HepG2 (cell line): Measurements from ENCODE around the gene THADA. TPM values are rescaled to one million over a fixed set of nuclear protein-coding genes. Genes with fewer than 3 reads are reported as not detected.

ENCODE experiments used
- CCDC6 ChIP-seq: sonication (generic); formaldehyde crosslinking; IDR thresholded peaks from 2 replicates; pipeline ENCODE4 v1.8.1; 2022; ENCODE audit warnings: mild to moderate bottlenecking, missing genetic modification reagents, moderate library complexity
- CEBPG ChIP-seq: IDR thresholded peaks from 2 replicates; pipeline ENCODE4 v1.6.1; 2016
- CENPX ChIP-seq: sonication (generic); formaldehyde crosslinking; IDR thresholded peaks from 2 replicates; pipeline ENCODE4 v1.9.0; 2021; ENCODE audit warnings: mild to moderate bottlenecking, missing genetic modification reagents, moderate library complexity
- EZH2 ChIP-seq: conservative IDR thresholded peaks from 2 replicates; pipeline ENCODE4 v1.6.1; 2012; ENCODE audit warnings: mild to moderate bottlenecking, low read depth, low read length, moderate library complexity
- HOXA3 ChIP-seq: sonication (generic); formaldehyde crosslinking; IDR thresholded peaks from 2 replicates; pipeline ENCODE4 v1.5.0; 2020; ENCODE audit warnings: missing genetic modification reagents
- HOXA9 ChIP-seq: sonication (generic); formaldehyde crosslinking; IDR thresholded peaks from 2 replicates; pipeline ENCODE4 v1.8.1; 2022; ENCODE audit warnings: missing genetic modification reagents, mild to moderate bottlenecking, moderate library complexity, borderline replicate concordance
- KAT2B ChIP-seq: fragments of 150-350 bp; IDR thresholded peaks from 2 replicates; pipeline ENCODE4 v1.6.1; 2014; ENCODE audit warnings: low read depth, low read length, borderline replicate concordance
- KDM2A ChIP-seq: sonication (generic); formaldehyde crosslinking; IDR thresholded peaks from 2 replicates; pipeline ENCODE4 v1.4.0; 2020; ENCODE audit warnings: low read depth, missing genetic modification reagents, borderline replicate concordance
- MED8 ChIP-seq: sonication (generic); formaldehyde crosslinking; IDR thresholded peaks from 2 replicates; pipeline ENCODE4 v1.8.1; 2023; ENCODE audit warnings: mild to moderate bottlenecking, missing genetic modification reagents; ENCODE audit not compliant: insufficient replicate concordance
- MLLT10 ChIP-seq: sonication (generic); formaldehyde crosslinking; IDR thresholded peaks from 2 replicates; pipeline ENCODE4 v1.4.0; 2020; ENCODE audit warnings: missing genetic modification reagents
- MTA3 ChIP-seq: sonication (generic); formaldehyde crosslinking; IDR thresholded peaks from 2 replicates; pipeline ENCODE4 v1.4.0; 2020; ENCODE audit warnings: missing genetic modification reagents
- NRL ChIP-seq: sonication (generic); formaldehyde crosslinking; IDR thresholded peaks from 2 replicates; pipeline ENCODE4 v1.5.0; 2020; ENCODE audit warnings: missing genetic modification reagents, mild to moderate bottlenecking, moderate library complexity, borderline replicate concordance
- RXRB ChIP-seq: IDR thresholded peaks from 2 replicates; pipeline ENCODE4 v1.6.1; 2016; ENCODE audit warnings: borderline replicate concordance, missing genetic modification reagents, missing compliant biosample characterization
- SIX4 ChIP-seq: sonication (generic); formaldehyde crosslinking; IDR thresholded peaks from 2 replicates; pipeline ENCODE4 v1.4.0; 2020; ENCODE audit warnings: missing genetic modification reagents
- ZFP90 ChIP-seq: sonication (generic); formaldehyde crosslinking; IDR thresholded peaks from 2 replicates; pipeline ENCODE4 v1.8.0; 2022; ENCODE audit warnings: missing genetic modification reagents, mild to moderate bottlenecking, inconsistent platforms, borderline replicate concordance
- ZNF101 ChIP-seq: sonication (generic); formaldehyde crosslinking; IDR thresholded peaks from 2 replicates; pipeline ENCODE4 v1.4.0; 2020; ENCODE audit warnings: mild to moderate bottlenecking, low read depth, missing genetic modification reagents, borderline replicate concordance
- polyA plus RNA-seq, 8 experiments: library from polyadenylated mRNA; depleted of rRNA in 3 of 8; stranded (reverse) in 7 of 8; unstranded in 1 of 8; fragments of >200 nt; fragmentation: Illumina TruSeq in 4 of 8; extraction: Trizol in 4 of 8; gene quantifications; 2 replicates each; pipeline versions ENCODE4 v1.2.1 to v1.2.3, GENCODE V29; 2011 to 2016; ENCODE audit warnings: low read depth in 4 of 8, missing spikeins in 1 of 8, mixed read lengths in 1 of 8; ENCODE audit not compliant: insufficient read depth in 1 of 8
- total RNA-seq, 5 experiments: library from RNA; depleted of rRNA; stranded (reverse); fragments of >200 nt; fragmentation: Illumina TruSeq; extraction: Trizol; gene quantifications; 2 replicates each; pipeline ENCODE4 v1.2.3, GENCODE V29; 2016; ENCODE audit warnings: low read depth in 1 of 5
- TF ChIP-seq, protein P1 (sequence below): sonication (generic); formaldehyde crosslinking; IDR thresholded peaks from 2 replicates; pipeline ENCODE4 v1.9.0; 2022; ENCODE audit warnings: missing genetic modification reagents, mild to moderate bottlenecking, borderline replicate concordance
- TF ChIP-seq, protein P2 (sequence below): sonication (generic); formaldehyde crosslinking; IDR thresholded peaks from 2 replicates; pipeline ENCODE4 v1.4.0; 2020; ENCODE audit warnings: missing genetic modification reagents
- TF ChIP-seq, protein P3 (sequence below): sonication (generic); formaldehyde crosslinking; IDR thresholded peaks from 2 replicates; pipeline ENCODE4 v1.5.0; 2020; ENCODE audit warnings: mild to moderate bottlenecking, missing genetic modification reagents
- TF ChIP-seq, protein P4 (sequence below): sonication (generic); formaldehyde crosslinking; IDR thresholded peaks from 2 replicates; pipeline ENCODE4 v1.5.1; 2020; ENCODE audit warnings: mild to moderate bottlenecking, missing genetic modification reagents, moderate library complexity
- TF ChIP-seq, protein P5 (sequence below): sonication (generic); formaldehyde crosslinking; IDR thresholded peaks from 2 replicates; pipeline ENCODE4 v1.4.0; 2020; ENCODE audit warnings: missing genetic modification reagents, mild to moderate bottlenecking, borderline replicate concordance
- TF ChIP-seq, protein P6 (sequence below): sonication (generic); formaldehyde crosslinking; IDR thresholded peaks from 2 replicates; pipeline ENCODE4 v1.8.0; 2022; ENCODE audit warnings: missing genetic modification reagents, mild to moderate bottlenecking, borderline replicate concordance

Gene THADA
- total and polyA plus RNA-seq, 2 of the 13 experiments (the other 11 are each of a cell fraction or from before 2014, with no cell fraction given) = 12.7 to 21.7 TPM

DNA sequence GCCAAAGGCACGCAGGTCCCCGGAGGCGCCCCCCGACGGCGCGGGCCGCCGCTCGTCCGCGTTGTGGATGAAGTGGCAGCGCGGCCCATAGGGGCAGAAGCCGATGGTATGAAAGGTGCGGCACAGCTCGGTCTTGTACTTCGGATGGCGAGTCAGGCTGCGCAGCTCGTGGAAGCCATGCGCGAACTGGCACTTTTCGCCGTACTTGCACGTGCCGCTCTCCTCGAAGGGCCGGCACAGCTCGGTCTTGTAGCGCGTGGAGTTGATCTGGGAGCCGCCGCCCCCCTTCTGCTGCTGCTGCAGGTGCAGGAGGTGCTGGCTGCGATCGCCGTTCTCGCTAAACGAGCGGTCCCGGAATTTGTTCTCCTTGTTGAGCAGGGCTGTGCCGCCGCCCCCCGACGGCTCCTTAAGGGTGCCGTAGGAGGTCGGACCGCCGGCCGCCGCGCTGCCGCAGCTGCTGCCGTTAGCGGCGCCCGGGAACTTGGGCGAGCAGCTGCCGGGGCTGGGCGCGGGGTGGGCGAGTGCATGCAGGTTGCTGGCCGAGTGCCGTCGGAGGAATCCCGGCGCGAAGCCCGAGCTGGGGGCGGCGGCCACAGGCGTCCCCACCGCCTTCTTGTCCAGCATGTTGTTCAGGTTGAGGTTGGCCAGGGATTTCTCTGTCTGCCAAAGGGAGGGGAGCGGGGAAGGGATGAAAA lies 370.6 kb downstream of the THADA start (continued):
- TF ChIP-seq, protein P1, sequence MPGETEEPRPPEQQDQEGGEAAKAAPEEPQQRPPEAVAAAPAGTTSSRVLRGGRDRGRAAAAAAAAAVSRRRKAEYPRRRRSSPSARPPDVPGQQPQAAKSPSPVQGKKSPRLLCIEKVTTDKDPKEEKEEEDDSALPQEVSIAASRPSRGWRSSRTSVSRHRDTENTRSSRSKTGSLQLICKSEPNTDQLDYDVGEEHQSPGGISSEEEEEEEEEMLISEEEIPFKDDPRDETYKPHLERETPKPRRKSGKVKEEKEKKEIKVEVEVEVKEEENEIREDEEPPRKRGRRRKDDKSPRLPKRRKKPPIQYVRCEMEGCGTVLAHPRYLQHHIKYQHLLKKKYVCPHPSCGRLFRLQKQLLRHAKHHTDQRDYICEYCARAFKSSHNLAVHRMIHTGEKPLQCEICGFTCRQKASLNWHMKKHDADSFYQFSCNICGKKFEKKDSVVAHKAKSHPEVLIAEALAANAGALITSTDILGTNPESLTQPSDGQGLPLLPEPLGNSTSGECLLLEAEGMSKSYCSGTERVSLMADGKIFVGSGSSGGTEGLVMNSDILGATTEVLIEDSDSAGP (CRISPR knock-in tag) = peak; percentile 79
- TF ChIP-seq MED8 (CRISPR knock-in tag) (no peak), CEBPG (0 out of 2 replicates have a peak, but pooled peaks have one; percentile 22), CENPX (CRISPR knock-in tag) (no peak), RXRB (CRISPR knock-in tag) (peak; percentile 11; the same call in 1 of the 2 replicates), MLLT10 (CRISPR knock-in tag) (peak; percentile 96), SIX4 (CRISPR knock-in tag) (no peak), ZFP90 (CRISPR knock-in tag) (no peak), KDM2A (CRISPR knock-in tag) (no peak), HOXA9 (peak; percentile 87), MTA3 (CRISPR knock-in tag) (no peak), ZNF101 (CRISPR knock-in tag) (no peak), HOXA3 (CRISPR knock-in tag) (no peak), EZH2 (no peak), CCDC6 (CRISPR knock-in tag) (peak; percentile 30), NRL (CRISPR knock-in tag) (peak; percentile 90), KAT2B (no peak)
- TF ChIP-seq, protein P2, sequence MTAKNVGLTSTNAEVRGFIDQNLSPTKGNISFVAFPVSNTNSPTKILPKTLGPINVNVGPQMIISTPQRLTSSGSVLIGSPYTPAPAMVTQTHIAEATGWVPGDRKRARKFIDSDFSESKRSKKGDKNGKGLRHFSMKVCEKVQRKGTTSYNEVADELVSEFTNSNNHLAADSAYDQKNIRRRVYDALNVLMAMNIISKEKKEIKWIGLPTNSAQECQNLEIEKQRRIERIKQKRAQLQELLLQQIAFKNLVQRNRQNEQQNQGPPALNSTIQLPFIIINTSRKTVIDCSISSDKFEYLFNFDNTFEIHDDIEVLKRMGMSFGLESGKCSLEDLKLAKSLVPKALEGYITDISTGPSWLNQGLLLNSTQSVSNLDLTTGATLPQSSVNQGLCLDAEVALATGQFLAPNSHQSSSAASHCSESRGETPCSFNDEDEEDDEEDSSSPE = peak; percentile 38; the same call in 1 of the 2 replicates
- TF ChIP-seq, protein P3, sequence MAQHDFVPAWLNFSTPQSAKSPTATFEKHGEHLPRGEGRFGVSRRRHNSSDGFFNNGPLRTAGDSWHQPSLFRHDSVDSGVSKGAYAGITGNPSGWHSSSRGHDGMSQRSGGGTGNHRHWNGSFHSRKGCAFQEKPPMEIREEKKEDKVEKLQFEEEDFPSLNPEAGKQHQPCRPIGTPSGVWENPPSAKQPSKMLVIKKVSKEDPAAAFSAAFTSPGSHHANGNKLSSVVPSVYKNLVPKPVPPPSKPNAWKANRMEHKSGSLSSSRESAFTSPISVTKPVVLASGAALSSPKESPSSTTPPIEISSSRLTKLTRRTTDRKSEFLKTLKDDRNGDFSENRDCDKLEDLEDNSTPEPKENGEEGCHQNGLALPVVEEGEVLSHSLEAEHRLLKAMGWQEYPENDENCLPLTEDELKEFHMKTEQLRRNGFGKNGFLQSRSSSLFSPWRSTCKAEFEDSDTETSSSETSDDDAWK (CRISPR knock-in tag) = no peak
- TF ChIP-seq, protein P4, sequence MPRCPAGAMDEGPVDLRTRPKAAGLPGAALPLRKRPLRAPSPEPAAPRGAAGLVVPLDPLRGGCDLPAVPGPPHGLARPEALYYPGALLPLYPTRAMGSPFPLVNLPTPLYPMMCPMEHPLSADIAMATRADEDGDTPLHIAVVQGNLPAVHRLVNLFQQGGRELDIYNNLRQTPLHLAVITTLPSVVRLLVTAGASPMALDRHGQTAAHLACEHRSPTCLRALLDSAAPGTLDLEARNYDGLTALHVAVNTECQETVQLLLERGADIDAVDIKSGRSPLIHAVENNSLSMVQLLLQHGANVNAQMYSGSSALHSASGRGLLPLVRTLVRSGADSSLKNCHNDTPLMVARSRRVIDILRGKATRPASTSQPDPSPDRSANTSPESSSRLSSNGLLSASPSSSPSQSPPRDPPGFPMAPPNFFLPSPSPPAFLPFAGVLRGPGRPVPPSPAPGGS (CRISPR knock-in tag) = no peak
- TF ChIP-seq, protein P5, sequence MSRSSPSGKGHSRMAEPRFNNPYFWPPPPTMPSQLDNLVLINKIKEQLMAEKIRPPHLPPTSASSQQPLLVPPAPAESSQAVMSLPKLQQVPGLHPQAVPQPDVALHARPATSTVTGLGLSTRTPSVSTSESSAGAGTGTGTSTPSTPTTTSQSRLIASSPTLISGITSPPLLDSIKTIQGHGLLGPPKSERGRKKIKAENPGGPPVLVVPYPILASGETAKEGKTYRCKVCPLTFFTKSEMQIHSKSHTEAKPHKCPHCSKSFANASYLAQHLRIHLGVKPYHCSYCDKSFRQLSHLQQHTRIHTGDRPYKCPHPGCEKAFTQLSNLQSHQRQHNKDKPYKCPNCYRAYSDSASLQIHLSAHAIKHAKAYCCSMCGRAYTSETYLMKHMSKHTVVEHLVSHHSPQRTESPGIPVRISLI (CRISPR knock-in tag) = no peak
- TF ChIP-seq, protein P6, sequence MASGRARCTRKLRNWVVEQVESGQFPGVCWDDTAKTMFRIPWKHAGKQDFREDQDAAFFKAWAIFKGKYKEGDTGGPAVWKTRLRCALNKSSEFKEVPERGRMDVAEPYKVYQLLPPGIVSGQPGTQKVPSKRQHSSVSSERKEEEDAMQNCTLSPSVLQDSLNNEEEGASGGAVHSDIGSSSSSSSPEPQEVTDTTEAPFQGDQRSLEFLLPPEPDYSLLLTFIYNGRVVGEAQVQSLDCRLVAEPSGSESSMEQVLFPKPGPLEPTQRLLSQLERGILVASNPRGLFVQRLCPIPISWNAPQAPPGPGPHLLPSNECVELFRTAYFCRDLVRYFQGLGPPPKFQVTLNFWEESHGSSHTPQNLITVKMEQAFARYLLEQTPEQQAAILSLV (CRISPR knock-in tag) = no peak
